ENCODE measurements around the gene KLF8.

DNA sequence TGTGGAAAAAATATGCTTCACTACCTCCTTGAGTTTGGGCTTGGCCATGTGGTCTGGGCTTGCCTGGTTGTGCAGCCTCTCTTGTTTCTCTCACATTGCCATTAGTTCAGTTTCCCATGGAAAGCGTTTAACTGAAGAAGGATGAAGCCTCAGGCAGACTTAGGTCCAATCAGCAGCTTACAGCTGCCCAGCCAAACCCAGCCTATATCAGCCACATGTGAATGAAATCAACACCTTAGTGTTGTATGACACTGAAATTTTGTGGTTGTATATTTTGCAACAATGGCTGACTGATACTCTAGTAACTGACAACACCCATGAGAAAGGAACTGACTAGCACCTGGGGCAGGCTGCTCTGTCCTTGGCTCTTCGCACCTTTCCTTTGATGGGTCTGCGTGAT is 81.2 kb downstream of the KLF8 start:
- no peak for TF ChIP-seq CTCF (IDR thresholded peaks at IDR 0.05)
- TF ChIP-seq ZFX (IDR thresholded peaks at IDR 0.05; ENCODE audit: borderline replicate concordance): no peak
